SK-N-SH (cell line): ENCODE measurements around the gene WNK1. TPM values are rescaled to one million over a fixed set of nuclear protein-coding genes. Genes with fewer than 3 reads are reported as not detected.

Source experiments
- CTCF ChIA-PET: fragments of 300-600, 350-600 bp; formaldehyde crosslinking; extraction: SDS; loops from one replicate; lab custom pipeline; 2021; lab: Yijun Ruan, JAX
- POLR2A ChIA-PET: fragments of 350-600 bp; sonication (Branson Sonifier 250); formaldehyde crosslinking; extraction: SDS; loops from one replicate; lab custom pipeline; 2020; ENCODE audit warnings: antibody characterized with exemption, inconsistent platforms; lab: Yijun Ruan, JAX
- DNase-seq: peaks from one replicate; pipeline ENCODE4 v3.0.0; 2012
- H2AFZ ChIP-seq: fragments of 200-600 bp; sonication (generic); 2 replicates; pipeline ENCODE4 v1.8.1; 2016; ENCODE audit warnings: antibody characterized with exemption, mild to moderate bottlenecking, low read depth
- H3F3A ChIP-seq: fragments of 200-600 bp; sonication (generic); replicated peaks from 2 replicates; pipeline ENCODE3; 2016; ENCODE audit warnings: antibody characterized with exemption, mild to moderate bottlenecking; ENCODE audit not compliant: insufficient read depth
- H3K27ac ChIP-seq, 2 experiments: fragments of 200-500 bp in 1 of 2; fragments of 200-600 bp in 1 of 2; sonication (Bioruptor generic) in 1 of 2; sonication (generic), shearing (Covaris generic) in 1 of 2; 2 replicates each; pipeline versions ENCODE4 v1.5.1 to v1.6.1; 2014 to 2016; ENCODE audit warnings: low read depth in 2 of 2, inconsistent platforms in 1 of 2, low read length in 1 of 2, mild to moderate bottlenecking in 1 of 2, mixed read lengths in 1 of 2
- H3K27me3 ChIP-seq: fragments of 200-600 bp; sonication (generic), shearing (Covaris generic); 2 replicates; pipeline ENCODE4 v1.6.1; 2016; ENCODE audit warnings: mixed run types; ENCODE audit not compliant: insufficient read depth
- H3K36me3 ChIP-seq, 2 experiments: fragments of 200-500 bp in 1 of 2; fragments of 200-600 bp in 1 of 2; sonication (Bioruptor generic) in 1 of 2; sonication (generic) in 1 of 2; replicated peaks in 1 of 2; 2 replicates each; pipeline versions ENCODE3 to v1.5.1; 2014 to 2016; ENCODE audit warnings: low read length in 1 of 2, mild to moderate bottlenecking in 1 of 2; ENCODE audit not compliant: insufficient read depth in 2 of 2, control insufficient read depth in 1 of 2
- H3K4me1 ChIP-seq, 2 experiments: fragments of 200-500 bp in 1 of 2; fragments of 200-600 bp in 1 of 2; sonication (Bioruptor generic) in 1 of 2; sonication (generic), shearing (Covaris generic) in 1 of 2; 2 replicates each; pipeline versions ENCODE4 v1.5.1 to v1.6.1; 2014 to 2016; ENCODE audit warnings: low read depth in 1 of 2, low read length in 1 of 2, mixed run types in 1 of 2; ENCODE audit not compliant: insufficient read depth in 2 of 2, control insufficient read depth in 1 of 2
- H3K4me2 ChIP-seq: fragments of 200-600 bp; sonication (generic), shearing (Covaris generic); 2 replicates; pipeline ENCODE4 v1.6.1; 2017; ENCODE audit warnings: mixed run types
- H3K4me3 ChIP-seq, 2 experiments: fragments of 200-500 bp in 1 of 2; fragments of 200-600 bp in 1 of 2; sonication (Bioruptor generic) in 1 of 2; sonication (generic), shearing (Covaris generic) in 1 of 2; 2 replicates each; pipeline versions ENCODE4 v1.5.1 to v1.8.1; 2014 to 2016; ENCODE audit warnings: low read depth in 2 of 2, inconsistent platforms in 1 of 2, low read length in 1 of 2, mild to moderate bottlenecking in 1 of 2, mixed read lengths in 1 of 2, moderate library complexity in 1 of 2
- H3K79me2 ChIP-seq: fragments of 200-600 bp; sonication (generic); 2 replicates; pipeline ENCODE4 v1.8.1; 2017; ENCODE audit warnings: mild to moderate bottlenecking; ENCODE audit not compliant: insufficient read depth
- H3K9ac ChIP-seq: fragments of 200-600 bp; sonication (generic); 2 replicates; pipeline ENCODE4 v1.6.1; 2017; ENCODE audit warnings: mixed run types
- H3K9me2 ChIP-seq: fragments of 200-600 bp; sonication (generic); 2 replicates; pipeline ENCODE4 v1.6.1; 2017; ENCODE audit warnings: mixed run types
- H3K9me3 ChIP-seq: fragments of 200-600 bp; sonication (generic); 2 replicates; pipeline ENCODE4 v1.6.1; 2017; ENCODE audit warnings: mixed run types, mild to moderate bottlenecking, moderate library complexity
- H4K20me1 ChIP-seq: fragments of 200-600 bp; sonication (generic); 2 replicates; pipeline ENCODE4 v1.6.1; 2017; ENCODE audit warnings: mild to moderate bottlenecking, mixed run types; ENCODE audit not compliant: insufficient read depth
- CTCF ChIP-seq: fragments of 200-600 bp; sonication (generic); IDR thresholded peaks from 2 replicates; pipeline ENCODE4 v1.6.1; 2017; ENCODE audit warnings: antibody characterized with exemption, mild to moderate bottlenecking, moderate library complexity
- ELF1 ChIP-seq: IDR thresholded peaks from 2 replicates; pipeline ENCODE4 v1.4.0; 2012
- EP300 ChIP-seq, 2 experiments: IDR thresholded peaks; 2 replicates each; pipeline versions ENCODE4 v1.4.0 to v1.6.1; 2012; ENCODE audit warnings: borderline replicate concordance in 1 of 2, low read depth in 1 of 2, low read length in 1 of 2
- EZH2phosphoT487 ChIP-seq: fragments of 200-600 bp; sonication (generic); IDR thresholded peaks from 2 replicates; pipeline ENCODE4 v1.6.1; 2017; ENCODE audit warnings: low read depth, mixed run types, mild to moderate bottlenecking, antibody characterized with exemption, moderate library complexity, borderline replicate concordance
- FOSL2 ChIP-seq: IDR thresholded peaks from 2 replicates; pipeline ENCODE4 v1.4.0; 2012; ENCODE audit warnings: low read depth, mild to moderate bottlenecking, moderate library complexity, borderline replicate concordance
- FOXJ3 ChIP-seq: sonication (generic); formaldehyde crosslinking; IDR thresholded peaks from 2 replicates; pipeline ENCODE4 v1.5.1; 2020; ENCODE audit warnings: mild to moderate bottlenecking, missing genetic modification reagents
- GABPA ChIP-seq: IDR thresholded peaks from 2 replicates; pipeline ENCODE4 v1.4.0; 2012; ENCODE audit warnings: low read depth, mild to moderate bottlenecking
- GATA2 ChIP-seq: sonication (generic); formaldehyde crosslinking; IDR thresholded peaks from 2 replicates; pipeline ENCODE4 v1.5.0; 2020; ENCODE audit warnings: mild to moderate bottlenecking, missing genetic modification reagents
- MEF2A ChIP-seq: IDR thresholded peaks from 2 replicates; pipeline ENCODE4 v1.4.0; 2012; ENCODE audit warnings: low read depth, borderline replicate concordance
- MXI1 ChIP-seq: IDR thresholded peaks from 2 replicates; pipeline ENCODE4 v1.6.1; 2012; ENCODE audit warnings: mild to moderate bottlenecking, low read depth, low read length, improper control_type of control experiment
- NFIC ChIP-seq: IDR thresholded peaks from 2 replicates; pipeline ENCODE4 v1.4.0; 2012; ENCODE audit warnings: borderline replicate concordance
- NRF1 ChIP-seq: IDR thresholded peaks from 2 replicates; pipeline ENCODE4 v1.6.1; 2012; ENCODE audit warnings: low read depth, mild to moderate bottlenecking, low read length
- RCOR1 ChIP-seq: fragments of 150-350 bp; IDR thresholded peaks from 2 replicates; pipeline ENCODE4 v1.6.1; 2017; ENCODE audit warnings: antibody characterized with exemption, low read length
- REST ChIP-seq: IDR thresholded peaks from 2 replicates; pipeline ENCODE4 v1.6.1; 2012; ENCODE audit warnings: mild to moderate bottlenecking, low read depth, low read length, moderate library complexity
- SIN3A ChIP-seq: IDR thresholded peaks from 2 replicates; pipeline ENCODE4 v1.6.1; 2012; ENCODE audit warnings: low read depth, mild to moderate bottlenecking, low read length, moderate library complexity, borderline replicate concordance
- TCF12 ChIP-seq: IDR thresholded peaks from 2 replicates; pipeline ENCODE4 v1.4.0; 2012
- TEAD4 ChIP-seq: IDR thresholded peaks from 2 replicates; pipeline ENCODE4 v1.4.0; 2012; ENCODE audit warnings: mild to moderate bottlenecking, borderline replicate concordance; ENCODE audit not compliant: insufficient read depth
- USF1 ChIP-seq: IDR thresholded peaks from 2 replicates; pipeline ENCODE4 v1.4.0; 2012; ENCODE audit warnings: low read depth, borderline replicate concordance
- USF2 ChIP-seq: fragments of 150-350 bp; IDR thresholded peaks from 2 replicates; pipeline ENCODE4 v1.6.1; 2017; ENCODE audit warnings: antibody characterized with exemption, low read length, low read depth, borderline replicate concordance
- YY1 ChIP-seq: IDR thresholded peaks from 2 replicates; pipeline ENCODE4 v1.4.0; 2012; ENCODE audit warnings: low read depth, mild to moderate bottlenecking
- WGBS: methylation state at CpG from one replicate; pipeline ENCODE4 v1.1.6; 2017; ENCODE audit warnings: low lambda C conversion rate; 5-methylcytosine and 5-hydroxymethylcytosine counted together
- polyA plus RNA-seq, 3 experiments: library from polyadenylated mRNA; depleted of rRNA; stranded (reverse); fragments of >200 nt; gene quantifications; 2 replicates each; pipeline ENCODE4 v1.2.3, GENCODE V29; 2012

WNK1 gene
- polyA plus RNA-seq, 1 of the 3 experiments (the other 2 are of a cell fraction), result 30.5 TPM

GRCh38 chr12:885701-886100 is 133.3 kb downstream of the WNK1 start:
- Histone ChIP-seq H3K4me1 (peaks cover 0 to 8% of the 10 kb centered on the region in 2 experiments; a peak in 1 of 4 replicates), H3K36me3 (peaks cover 86 to 91% of the 10 kb centered on the region in 2 experiments), H3K4me3 (no peak overlapping the region), H3K9ac (no peak overlapping the region), H2AFZ (no peak overlapping the region), H3K27me3 (no peaks in the 10 kb centered on the region), H4K20me1 (no peaks in the 10 kb centered on the region), H3F3A (peaks cover 8% of the 10 kb centered on the region)
- ChIA-PET CTCF (no interaction called here), POLR2A (no interaction called here)
- no peak for TF ChIP-seq MEF2A
- TF ChIP-seq, all 33 proteins: peak for 0
- Histone ChIP-seq H3K9me3 (no peaks in the 10 kb centered on the region), H3K4me2 (no peak overlapping the region), H3K27ac (no peak overlapping the region), H3K9me2 (no peaks in the 10 kb centered on the region), H3K79me2 (no peaks in the 10 kb centered on the region)
- WGBS, result 88% methylated on average over 1 of the region's 2 CpGs
- no peak for DNase-seq

GRCh38 chr12:886206-886605 is 133.8 kb downstream of the WNK1 start:
- TF ChIP-seq FOSL2 (no peak), GATA2 (CRISPR knock-in tag) (no peak), RCOR1 (no peak), YY1 (no peak), MEF2A (no peak), USF2 (no peak), CTCF (no peak), SIN3A (no peak), USF1 (no peak), NFIC (no peak), NRF1 (no peak), TEAD4 (no peak), REST (no peak), TCF12 (no peak), FOXJ3 (CRISPR knock-in tag) (no peak), MXI1 (no peak), GABPA (no peak), EZH2phosphoT487 (no peak), EP300 (IDR thresholded peaks at IDR 0.05; ENCODE audit: borderline replicate concordance in 1 of 2, low read depth in 1 of 2, low read length in 1 of 2) (no peak), ELF1 (no peak)
- CTCF ChIA-PET, result no interaction called here
- Histone ChIP-seq H2AFZ (no peak overlapping the region), H3K4me1 (peaks cover 0 to 8% of the 10 kb centered on the region in 2 experiments; a peak in 1 of 4 replicates), H3K36me3 (peaks cover 87 to 90% of the 10 kb centered on the region in 2 experiments), H3K9me3 (no peaks in the 10 kb centered on the region), H3K9me2 (no peaks in the 10 kb centered on the region), H3K4me2 (no peak overlapping the region), H3K27ac (no peak overlapping the region), H3K27me3 (no peaks in the 10 kb centered on the region), H3K4me3 (no peak overlapping the region), H4K20me1 (no peaks in the 10 kb centered on the region), H3F3A (peaks cover 9% of the 10 kb centered on the region), H3K79me2 (no peaks in the 10 kb centered on the region), H3K9ac (no peak overlapping the region)
- DNase-seq, result no peak
- WGBS, result 97% methylated on average over 2 of the region's 2 CpGs
- POLR2A ChIA-PET, result no interaction called here
